ENCODE data around the gene APELA.

DNA sequence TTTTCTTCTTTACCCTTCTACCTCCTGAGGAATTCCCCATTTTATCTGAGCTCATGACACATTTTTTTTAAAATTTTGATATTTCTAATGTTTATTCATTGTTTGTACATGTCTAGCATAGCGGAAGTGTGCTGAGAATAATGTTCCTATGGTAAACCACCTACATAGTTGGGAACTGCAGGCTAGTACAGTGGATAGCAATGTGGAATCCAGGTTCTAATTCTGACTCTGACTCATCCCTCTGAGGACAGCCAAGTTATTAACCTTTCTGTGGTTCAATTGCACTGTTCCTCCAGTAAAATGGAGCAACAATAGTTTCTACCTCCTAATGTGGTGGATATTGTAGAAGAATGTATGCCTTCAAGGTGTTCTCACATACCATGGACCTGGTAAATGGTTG, 20.6 kb upstream of the APELA start:
- TF ChIP-seq CTCF (IDR thresholded peaks at IDR 0.05; ENCODE audit: poor library complexity) (no peak), EZH2 (IDR thresholded peaks at IDR 0.05; ENCODE audit: borderline replicate concordance) (no peak), EZH2phosphoT487 (IDR thresholded peaks at IDR 0.05; ENCODE audit: low read depth, severe bottlenecking, unreplicated experiment) (no peak)
